Stomach (tissue), 4 donors: ENCODE results near the gene HPDL.

Experiments
- CTCF ChIP-seq, 7 experiments: fragments of 450-650 bp in 4 of 7; fragments of 200-600 bp in 3 of 7; sonication (generic) in 3 of 7; IDR thresholded peaks; one replicate each; pipeline ENCODE4 v1.5.1; 2016 to 2019; ENCODE audit warnings: antibody characterized with exemption in 7 of 7, control low read depth in 2 of 7, mild to moderate bottlenecking in 1 of 7
- EP300 ChIP-seq: sonication (generic); formaldehyde crosslinking; IDR thresholded peaks from one replicate; pipeline ENCODE4 v1.6.1; 2017; ENCODE audit warnings: antibody characterized with exemption

GRCh38 chr1:45303520-45304310 is 23.0 kb upstream of the HPDL start:
- TF ChIP-seq CTCF (IDR thresholded peaks at IDR 0.05) (peak in 5 of 7 experiments; percentile 28 to 81 (median 41)), EP300 (no peak)
